PC-3 (cell line): Measurements from ENCODE around the gene RSRC1.

ENCODE experiments used
- EZH2 ChIP-seq: fragments of 300-600 bp; sonication (generic); IDR thresholded peaks from one replicate; pipeline ENCODE4 v1.6.1; 2017; ENCODE audit warnings: antibody characterized with exemption, mild to moderate bottlenecking, low read length; ENCODE audit not compliant: unreplicated experiment
- TF ChIP-seq, protein P1 (sequence below): fragments of 300-600 bp; sonication (generic); conservative IDR thresholded peaks from 2 replicates; pipeline ENCODE4 v1.5.1; 2017; ENCODE audit warnings: antibody characterized with exemption, low read depth, mild to moderate bottlenecking, low read length

DNA sequence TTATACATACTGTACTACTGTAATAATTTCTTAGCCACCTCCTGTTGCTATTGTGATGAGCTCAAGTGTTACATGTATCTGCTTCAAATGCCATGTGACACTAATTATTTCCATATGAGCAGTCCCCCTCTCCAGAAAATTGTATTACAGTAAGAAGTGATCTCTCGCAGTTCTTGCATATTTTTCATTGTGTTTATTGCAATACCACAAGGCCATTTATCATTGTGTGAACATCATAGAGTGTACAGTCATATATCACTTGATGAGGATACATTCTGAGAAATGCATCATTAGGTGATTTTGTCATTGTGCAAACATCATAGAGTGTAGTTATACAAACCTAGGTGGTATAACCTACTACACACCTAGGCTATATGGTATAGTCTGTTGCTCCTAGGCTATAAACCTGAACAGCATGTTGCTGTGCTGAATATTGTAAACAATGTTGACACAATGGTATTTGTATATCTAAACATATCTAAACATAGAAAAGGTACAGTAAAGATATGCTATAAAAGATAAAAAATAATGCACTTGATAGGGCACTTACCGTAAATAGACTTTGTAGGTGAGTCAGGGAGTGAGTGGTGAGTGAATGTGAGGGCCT is 271.5 kb downstream of the RSRC1 start:
- TF ChIP-seq, protein P1, sequence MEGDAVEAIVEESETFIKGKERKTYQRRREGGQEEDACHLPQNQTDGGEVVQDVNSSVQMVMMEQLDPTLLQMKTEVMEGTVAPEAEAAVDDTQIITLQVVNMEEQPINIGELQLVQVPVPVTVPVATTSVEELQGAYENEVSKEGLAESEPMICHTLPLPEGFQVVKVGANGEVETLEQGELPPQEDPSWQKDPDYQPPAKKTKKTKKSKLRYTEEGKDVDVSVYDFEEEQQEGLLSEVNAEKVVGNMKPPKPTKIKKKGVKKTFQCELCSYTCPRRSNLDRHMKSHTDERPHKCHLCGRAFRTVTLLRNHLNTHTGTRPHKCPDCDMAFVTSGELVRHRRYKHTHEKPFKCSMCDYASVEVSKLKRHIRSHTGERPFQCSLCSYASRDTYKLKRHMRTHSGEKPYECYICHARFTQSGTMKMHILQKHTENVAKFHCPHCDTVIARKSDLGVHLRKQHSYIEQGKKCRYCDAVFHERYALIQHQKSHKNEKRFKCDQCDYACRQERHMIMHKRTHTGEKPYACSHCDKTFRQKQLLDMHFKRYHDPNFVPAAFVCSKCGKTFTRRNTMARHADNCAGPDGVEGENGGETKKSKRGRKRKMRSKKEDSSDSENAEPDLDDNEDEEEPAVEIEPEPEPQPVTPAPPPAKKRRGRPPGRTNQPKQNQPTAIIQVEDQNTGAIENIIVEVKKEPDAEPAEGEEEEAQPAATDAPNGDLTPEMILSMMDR, result no peak
- TF ChIP-seq EZH2, result no peak
